ENCODE measurements around the gene NOS3.
"Not testable (repeated sequence)": the region's sequence is repeated elsewhere in the genome, so short reads cannot be mapped to it uniquely, and the experiment has no call there.

NOS3 gene

DNA sequence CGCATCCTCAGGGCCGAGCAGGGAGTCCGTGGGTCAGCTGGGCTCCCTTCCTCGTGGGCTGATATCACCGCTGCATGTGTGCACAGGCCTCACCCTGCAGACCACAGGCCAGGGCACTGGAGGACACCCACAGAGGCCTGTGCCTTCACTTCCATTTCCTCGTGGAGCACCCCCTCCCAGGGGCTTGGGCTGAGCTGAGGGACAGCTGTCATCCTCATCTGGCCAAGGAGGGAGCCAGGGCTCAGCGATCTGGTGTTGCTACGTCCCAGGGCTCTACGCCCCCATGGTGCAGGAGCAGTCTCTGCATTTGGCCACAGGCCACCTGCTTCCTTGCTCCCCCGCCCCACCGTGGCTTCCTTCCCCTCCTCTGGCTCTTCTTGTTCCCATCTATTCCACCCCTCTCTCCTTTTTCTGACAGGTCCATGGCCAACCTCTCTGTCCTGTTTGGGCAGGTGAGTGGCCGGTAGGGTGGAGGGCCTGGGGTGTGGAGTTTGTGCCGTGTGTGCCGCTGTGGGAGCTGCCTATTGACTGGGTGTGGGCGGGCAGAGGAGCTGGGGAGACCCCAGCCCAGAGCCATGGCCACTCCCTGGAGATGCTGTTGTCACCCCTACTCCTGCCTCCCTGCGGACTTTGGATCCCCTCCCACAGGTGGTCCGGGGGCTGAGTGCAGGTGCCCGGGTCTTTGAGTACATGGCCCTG, 49.2 kb downstream of the NOS3 start:
- no peak for DNase-seq

DNA sequence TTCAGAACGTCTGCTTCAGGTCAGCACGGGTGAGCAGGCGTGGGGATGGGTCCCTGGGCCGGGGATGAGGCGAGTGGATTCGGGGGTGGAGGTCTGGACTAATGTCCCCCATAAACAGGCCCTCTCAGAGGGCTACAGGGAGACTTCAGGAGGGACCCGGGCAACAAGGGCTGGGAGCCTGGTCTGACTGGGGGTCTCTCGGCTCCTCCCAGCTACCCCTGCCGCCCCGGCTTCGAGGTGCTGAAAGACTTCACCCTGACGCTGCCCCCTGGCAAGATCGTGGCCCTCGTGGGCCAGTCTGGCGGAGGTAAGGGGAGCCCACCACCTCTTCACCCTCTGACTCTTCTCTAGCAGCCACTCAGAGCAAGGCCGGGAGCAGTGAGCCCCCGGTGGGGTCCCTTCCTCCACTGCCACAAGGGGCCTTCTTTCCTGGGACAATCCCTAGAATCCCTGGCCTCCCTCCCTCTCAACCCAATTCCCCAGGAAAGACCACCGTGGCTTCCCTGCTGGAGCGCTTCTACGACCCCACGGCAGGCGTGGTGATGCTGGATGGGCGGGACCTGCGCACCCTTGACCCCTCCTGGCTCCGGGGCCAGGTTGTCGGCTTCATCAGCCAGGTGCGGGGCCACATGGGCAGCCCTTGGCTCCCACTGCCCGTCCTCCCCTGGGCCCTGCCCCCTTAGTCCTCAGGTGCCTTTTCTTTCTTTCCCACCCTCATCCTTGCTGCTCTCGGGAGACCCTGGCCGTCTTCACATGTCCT, 50.0 kb downstream of the NOS3 start:
- no peak for DNase-seq

DNA sequence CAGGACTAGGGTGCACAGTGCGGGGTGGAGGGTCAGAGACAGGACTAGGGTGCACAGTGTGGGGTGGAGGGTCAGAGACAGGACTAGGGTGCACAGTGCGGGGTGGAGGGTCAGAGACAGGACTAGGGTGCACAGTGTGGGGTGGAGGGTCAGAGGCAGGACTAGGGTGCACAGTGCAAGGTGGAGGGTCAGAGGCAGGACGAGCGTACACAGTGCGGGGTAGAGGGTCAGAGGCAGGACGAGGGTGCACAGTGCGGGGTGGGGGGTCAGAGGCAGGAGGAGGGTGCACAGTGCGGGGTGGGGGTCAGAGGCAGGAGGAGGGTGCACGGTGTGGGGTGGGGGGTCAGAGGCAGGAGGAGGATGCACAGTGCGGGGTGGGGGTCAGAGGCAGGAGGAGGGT, 52.6 kb downstream of the NOS3 start:
- DNase-seq: not testable (repeated sequence)

DNA sequence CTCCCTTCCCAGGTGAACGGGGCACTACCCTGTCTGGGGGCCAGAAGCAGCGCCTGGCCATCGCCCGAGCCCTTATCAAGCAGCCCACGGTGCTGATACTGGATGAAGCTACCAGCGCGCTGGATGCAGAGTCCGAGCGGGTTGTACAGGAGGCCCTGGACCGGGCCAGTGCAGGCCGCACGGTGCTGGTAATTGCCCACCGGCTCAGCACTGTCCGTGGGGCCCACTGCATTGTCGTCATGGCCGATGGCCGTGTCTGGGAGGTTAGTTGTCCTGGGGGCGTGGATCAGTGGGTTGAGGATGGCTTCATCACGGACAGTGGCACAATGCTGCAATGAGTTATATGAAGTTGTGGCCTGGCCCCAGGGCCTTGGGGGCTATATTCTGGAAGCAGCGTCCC, 53.1 kb downstream of the NOS3 start:
- DNase-seq: no peak

DNA sequence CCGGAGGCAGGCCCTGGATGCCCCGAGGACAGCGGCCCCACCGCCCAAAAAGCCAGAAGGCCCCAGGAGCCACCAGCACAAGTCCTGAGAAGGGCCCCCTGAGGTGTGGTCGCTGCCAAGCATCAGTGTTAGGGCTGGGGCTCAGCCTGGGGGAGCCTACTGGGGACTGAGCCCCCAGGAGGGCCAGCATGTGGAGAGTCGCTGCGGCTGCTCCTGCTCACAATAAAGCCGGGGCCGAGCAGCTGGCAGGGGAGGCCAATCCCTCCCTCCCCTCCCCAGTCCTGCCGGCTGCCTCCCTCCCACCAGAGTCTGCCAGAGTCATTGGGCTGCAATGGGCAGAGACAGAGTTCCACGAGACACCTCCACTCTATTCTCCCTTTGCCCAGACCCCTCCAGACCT, 54.4 kb downstream of the NOS3 start:
- DNase-seq: no peak

DNA sequence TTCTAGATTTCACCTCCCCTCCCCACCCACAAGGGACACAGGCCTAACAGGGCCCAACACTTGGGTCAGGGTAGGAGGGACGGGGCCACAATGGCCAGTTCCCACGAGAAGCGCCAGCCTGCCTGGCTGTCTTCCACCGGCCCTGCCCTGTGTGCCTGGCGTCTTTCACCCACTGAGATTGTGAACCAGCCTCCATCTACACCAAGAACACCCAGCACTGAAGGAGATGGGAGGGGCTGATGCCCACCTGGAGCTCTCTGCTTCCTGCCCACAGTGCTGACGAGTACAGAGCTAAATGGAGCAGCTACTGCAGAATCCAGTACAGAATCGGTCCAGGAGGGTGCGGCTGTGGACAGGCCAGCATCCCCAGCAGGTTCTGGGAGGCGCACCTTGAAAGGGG, 55.1 kb downstream of the NOS3 start:
- DNase-seq: no peak

DNA sequence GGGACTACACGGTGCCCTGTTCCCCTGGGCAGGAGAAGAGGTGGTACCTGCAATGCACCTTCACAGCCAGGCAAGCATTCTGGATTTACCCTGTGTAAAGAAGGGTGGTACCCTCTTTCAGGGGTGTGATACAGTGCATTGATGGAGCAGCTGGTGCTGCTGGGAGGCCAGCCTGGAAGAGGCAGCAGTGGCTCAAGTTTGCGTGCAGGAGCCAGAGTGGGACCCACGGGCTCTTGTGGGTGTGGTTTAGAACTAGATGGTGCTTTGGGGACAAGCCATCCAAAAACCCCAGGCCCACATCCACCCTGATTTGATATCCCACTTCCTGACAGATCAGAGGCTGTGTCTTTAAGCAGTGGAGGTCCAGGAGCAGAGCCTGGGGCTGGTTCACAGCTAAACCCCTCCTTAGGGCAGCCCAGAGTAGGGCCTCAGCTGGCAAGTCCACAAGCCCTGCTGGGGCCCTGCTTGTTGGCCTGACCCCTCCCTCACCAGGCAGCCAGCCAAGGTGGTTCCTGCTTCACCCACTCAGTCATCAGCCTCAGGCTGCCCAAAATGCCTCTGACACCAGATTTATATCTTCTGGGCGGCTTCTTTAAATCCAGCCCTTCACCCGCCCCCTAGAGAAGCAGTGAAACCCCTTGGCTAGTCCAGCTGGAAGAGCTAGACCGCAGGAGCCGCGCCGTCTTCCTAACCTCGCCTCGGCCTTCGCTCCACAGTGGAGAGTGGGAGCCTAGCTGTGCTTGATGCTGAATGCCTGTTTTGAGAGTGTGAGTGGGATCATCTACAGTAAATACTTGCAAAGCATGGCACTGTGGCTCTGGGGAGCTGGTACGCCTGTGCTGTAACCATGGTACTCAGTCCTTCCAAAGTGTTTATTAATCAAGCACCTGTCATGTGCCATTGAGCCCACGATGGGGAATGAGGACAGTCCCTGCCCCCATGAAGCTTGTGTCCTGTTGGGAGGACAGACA, 56.1 kb downstream of the NOS3 start:
- DNase-seq: no peak

DNA sequence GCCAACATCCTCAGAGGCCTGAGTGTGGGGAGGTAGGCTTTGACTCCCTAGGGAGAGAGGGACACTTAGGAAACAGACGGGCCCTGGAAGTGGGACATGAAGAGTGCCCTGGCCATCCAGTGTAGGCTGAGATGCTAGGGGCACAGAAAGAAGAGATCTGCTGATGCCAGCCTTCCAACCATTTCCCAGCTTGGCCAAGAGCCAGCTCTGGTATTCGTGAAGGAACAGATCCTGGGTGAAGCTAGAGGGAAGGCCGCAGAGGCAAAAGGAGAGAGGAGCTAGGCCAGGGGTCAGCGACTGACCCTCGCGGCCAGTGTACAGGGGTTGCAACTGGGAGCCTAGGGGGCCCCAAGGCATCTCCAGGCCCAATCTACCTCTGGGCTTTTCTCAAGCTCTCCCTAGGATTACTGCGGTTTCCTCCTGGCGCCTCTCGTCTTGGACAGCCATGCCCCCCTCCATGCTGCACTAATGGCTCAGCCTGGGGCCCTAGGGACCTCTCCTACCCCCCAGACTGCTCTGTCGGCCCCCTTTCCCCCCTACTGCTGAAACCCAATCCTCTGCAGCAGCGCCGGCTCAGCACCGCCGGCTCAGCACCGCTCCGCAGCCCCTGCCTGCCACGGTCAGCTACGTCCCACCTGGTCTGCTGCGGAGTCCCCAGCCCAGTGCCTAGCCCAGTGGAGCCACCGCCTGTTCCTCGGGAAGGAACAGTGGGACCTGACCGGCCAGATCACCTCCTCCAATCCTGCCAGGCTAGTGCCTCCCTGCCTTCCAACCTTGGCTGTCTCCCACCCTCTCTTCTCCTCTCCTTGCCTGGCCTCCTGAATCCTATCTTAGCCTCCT, 57.4 kb downstream of the NOS3 start, which contains the start of gene ASIC3:
ASIC3 (plus strand) TSS at position 556 of the 840 bp plus-strand sequence. CDS start 355 bp downstream, outside the sequence.
- no peak for DNase-seq

DNA sequence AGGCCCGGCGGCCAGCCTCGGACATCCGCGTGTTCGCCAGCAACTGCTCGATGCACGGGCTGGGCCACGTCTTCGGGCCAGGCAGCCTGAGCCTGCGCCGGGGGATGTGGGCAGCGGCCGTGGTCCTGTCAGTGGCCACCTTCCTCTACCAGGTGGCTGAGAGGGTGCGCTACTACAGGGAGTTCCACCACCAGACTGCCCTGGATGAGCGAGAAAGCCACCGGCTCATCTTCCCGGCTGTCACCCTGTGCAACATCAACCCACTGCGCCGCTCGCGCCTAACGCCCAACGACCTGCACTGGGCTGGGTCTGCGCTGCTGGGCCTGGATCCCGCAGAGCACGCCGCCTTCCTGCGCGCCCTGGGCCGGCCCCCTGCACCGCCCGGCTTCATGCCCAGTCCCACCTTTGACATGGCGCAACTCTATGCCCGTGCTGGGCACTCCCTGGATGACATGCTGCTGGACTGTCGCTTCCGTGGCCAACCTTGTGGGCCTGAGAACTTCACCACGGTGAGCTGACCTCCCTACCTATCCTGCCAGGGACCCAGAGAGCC, 58.2 kb downstream of the NOS3 start:
- no peak for DNase-seq

DNA sequence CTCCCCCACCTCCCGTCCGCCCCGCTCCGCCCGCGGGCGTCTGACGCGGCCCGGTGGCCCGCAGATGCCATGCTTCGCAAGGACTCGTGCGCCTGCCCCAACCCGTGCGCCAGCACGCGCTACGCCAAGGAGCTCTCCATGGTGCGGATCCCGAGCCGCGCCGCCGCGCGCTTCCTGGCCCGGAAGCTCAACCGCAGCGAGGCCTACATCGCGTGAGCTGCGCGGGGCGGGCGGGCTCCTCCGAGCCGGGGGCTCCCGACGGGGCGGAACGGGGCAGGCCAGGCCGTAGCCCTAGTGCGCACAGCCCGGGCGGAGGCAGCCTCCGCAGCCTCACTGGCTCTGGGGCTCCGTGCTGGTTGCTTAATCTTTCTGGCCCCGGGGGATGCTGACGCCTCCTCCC, 60.3 kb downstream of the NOS3 start:
- DNase-seq: no peak

DNA sequence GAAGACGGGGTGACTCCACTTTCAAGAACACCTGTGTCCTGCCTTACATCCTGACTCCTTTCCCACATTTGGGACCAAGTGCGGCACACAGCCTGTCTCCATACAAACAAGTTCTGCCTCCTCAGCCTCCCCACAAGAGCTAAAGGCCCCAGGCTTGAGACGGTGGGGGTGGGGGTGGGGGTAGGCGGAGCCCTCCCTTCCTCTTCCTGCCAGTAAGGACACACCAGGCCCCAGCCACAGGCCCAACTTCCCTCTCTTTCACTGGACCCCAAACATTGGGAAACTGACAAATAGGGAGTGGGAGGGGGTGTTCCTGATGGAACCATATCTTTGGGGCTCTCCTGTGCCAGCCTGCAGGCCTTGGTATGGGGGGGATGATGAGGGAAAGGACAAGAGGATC, 62.3 kb downstream of the NOS3 start:
- no peak for DNase-seq

DNA sequence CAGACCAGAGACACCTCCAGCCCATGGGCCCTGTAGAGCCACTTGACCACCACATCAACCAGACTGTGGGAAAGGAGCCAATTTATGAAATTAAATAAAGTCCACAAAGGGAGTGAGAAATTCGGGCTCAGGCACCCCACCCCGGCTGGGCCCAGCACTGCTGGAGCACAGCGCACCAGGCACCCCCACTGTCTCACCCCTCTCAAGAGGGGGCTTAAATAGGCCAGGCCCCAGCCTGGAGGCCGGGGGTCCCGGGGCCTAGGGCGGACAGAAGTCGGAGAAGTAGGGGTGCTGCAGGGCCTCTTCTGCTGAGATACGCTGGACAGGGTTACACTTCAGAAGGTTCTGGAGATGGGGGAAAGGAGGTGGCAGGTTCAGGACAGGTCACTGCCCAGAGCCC, 62.9 kb downstream of the NOS3 start:
- no peak for DNase-seq

DNA sequence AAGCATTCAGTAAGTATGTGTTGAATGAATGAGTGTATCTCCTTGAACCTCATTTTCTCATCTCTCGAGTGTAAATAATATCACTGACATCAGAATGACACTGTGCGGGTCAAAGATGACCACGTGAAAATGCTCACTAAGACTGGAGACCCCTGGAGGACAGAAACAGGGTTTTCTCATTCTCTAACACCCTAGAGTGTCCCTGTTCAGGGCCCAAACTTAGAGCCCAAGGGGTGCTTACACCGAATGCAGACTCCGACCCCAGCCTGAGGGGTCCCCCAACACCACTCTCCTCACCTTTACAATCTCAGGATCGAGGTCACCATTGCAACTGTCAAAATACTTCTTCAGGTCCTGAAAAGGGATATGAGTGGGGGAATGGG, 65.5 kb downstream of the NOS3 start:
- DNase-seq: no peak

DNA sequence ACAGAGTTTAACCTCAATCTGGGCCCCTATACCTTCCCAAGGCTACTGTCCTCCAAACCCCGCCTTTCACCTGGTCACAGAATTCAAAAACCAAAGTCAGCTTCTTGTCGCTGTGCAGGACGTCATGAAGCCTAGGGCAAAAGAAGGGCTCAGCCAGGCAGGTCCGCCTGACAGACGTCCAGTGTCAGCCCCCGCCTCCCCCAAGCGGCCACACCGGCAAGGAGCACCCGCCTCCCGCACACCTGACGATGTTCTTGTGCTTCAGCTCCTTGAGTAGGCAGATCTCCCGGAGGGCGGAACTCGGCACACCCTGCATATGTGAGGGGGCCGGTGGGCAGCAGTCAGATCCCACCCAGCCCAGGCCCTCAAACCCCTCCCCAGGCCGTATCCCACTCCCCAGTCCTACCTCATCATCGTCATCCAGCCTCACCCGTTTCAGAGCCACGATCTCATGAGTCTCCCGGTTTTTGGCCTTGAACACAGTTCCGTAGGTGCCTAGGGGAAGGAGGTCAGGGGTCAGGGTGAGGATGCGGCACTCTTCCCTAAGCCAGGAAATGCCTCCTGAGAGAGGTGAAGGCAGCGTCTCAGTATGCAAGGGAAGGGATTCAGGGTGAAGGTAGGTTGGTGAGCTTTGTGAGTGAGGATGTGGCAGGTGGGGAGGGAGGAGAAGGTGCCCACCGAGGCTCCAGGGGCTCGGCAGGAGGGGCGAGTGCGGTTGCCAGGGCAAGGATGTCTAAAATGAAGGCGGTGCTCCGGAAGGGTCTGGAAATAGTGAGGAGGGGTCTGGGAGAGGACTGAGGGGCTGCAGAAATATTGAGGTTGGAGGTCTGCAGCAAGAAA, 66.1 kb downstream of the NOS3 start:
- no peak for DNase-seq

DNA sequence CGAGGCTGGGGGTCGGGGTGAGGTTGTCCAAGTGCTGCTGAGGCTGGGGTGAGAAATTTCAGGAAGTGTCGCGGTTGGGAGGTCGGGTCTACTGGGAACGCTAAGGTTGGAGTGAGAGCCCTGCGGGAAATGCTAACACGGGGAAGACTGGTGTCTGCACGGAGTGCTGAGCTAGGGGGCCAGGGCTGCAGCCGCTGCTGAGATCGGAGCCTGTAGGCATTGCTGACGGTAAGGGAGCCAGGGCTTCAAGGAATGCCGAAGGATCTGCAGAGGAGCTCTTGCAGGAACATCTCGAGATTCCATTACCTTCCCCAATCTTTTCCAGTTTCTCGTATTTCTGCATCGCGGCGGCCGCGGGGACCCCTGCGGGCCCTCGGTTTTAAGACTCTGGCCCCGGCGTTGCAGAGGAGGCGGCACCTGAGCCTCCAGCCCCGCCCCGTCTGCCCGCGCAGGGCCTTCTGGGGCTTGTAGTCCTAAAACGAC, 66.7 kb downstream of the NOS3 start, which contains the start of gene CDK5:
CDK5 (minus strand) TSS at position 392 of the 483 bp plus-strand sequence; CDS start at position 343, 49 bp downstream.
- no peak for DNase-seq

DNA sequence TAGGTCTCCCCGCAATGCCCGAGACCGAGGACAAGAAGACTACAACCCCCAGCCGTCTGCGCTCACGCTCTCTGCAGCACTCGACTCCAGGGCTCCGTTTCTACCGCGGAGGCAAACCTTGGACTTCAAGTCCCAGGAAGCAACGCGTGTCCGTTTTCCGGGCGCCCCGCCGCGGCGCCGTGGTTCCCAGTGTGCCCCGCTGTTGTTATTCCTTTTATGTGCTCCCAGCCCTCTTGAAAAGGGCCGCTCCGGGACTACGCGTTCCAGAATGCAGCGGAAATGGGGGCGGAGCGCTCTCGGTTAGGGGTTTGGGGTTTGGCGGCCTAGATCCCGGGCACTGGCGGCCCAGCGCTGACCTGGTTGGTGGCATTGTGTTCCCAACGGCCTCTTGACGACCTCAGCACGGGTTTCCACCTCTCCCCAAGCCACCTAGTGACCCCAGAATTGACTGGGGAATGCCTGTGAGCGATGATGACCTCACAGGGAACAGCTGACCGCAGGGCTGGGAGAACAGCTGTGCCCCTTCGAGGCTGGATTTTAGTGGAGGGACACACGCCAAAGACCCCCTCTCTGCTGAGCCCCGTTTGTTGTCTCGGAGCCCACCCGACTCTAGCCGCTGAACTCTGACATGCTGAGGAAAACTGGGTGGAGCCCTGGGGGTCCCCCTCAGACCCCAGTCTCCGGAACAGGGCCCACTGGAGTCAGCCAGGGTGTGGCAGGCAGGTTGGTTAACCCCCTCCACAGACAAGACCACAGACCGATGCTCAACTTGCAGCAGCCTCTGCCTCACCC, 67.4 kb downstream of the NOS3 start:
- peak; percentile 98 for DNase-seq

DNA sequence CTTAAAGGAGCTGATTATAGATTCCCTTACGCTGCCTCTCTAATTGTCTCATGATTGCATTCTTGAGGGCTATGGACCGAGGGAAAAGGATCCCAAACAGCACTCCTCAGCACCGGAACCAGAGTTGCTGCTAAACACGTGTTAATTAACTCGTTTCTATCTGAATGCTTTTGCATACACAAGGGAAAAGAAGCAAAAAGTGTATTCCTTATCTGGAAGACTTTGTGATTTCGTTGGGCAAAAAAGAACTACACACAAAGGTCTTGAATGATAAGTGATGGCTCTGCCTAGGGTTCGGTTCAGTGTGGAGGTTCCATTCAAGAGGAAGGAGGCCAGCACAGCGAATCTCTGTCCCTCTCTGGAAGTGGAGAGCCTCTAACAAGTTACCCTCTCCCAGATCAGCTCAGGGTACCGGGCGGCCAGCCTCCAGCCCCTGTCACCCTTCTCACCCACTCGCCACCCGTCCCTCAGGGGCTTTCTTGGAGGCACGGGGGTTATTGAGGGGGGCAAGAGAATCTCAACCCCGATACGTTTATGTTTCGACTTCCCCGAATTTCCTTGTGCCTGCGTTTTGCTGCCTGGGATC, 68.1 kb downstream of the NOS3 start:
- no peak for DNase-seq

DNA sequence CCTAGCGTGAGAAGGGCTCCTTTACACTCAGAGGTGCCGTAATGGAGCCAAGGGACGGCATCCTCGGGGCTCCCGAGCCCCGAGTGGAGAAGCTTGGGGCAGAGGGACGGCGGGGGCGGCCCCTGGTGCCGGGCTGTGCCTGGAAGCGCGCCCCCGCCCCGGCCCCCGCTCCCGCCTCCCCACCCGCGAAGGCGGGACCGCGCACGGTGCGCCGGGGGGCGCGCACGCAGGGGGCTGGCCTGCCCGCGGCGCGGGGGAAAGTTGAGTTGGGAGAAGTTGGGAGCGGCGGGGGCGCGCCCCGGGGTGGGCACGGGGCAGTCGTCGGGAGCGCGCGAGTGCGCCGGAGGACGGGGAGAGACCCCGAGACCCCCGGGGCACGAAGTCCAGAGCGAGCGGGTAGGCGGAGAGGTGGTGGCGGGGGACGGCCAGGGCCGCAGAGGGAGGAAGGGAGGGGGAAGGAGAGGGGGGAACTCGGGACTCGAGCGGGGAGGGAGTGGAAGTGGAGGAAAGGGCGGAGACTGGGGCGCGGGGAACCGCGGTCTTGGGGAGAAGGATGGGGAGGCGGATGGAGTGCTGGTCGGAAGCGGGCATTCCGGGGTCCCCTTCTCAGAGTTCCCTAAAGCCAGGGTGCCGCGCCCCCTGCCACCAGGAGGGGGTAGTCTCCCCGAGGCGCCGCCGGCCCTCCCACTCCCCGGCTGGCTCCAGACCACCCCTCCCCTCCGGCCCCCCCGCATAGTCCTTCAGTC, 68.7 kb downstream of the NOS3 start, which contains the start of gene SLC4A2:
SLC4A2 (plus strand) TSS at position 223 of the 746 bp plus-strand sequence. CDS start 2,399 bp downstream, outside the sequence.
- DNase-seq: no peak

DNA sequence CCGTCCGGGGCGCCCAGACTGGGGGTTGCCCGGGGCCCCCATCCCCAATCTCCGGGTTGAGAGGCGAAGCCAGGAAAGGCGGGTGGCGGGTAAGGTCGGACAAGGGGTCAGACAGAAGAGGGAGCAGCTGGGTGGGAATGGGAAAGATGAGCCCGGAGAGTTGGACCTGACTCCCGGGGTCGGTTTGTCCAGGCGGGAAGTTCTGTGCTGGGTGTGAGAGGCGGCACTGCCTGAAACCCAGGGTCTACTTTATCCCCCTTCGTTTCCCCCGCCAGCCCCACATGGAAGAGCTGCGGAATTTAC, 69.2 kb downstream of the NOS3 start:
- no peak for DNase-seq
